HG02642 (cell line): Measurements from ENCODE around the gene SUPT16H.
"Not testable (repeated sequence)": the region's sequence is repeated elsewhere in the genome, so short reads cannot be mapped to it uniquely, and the experiment has no call there.

ENCODE experiments used
- ATAC-seq: cut with Tn5 transposase; IDR thresholded peaks from one replicate; pipeline ENCODE4 v1.9.1; 2021; ENCODE audit warnings: mild to moderate bottlenecking; ENCODE audit not compliant: unreplicated experiment, poor library complexity

SUPT16H gene

DNA sequence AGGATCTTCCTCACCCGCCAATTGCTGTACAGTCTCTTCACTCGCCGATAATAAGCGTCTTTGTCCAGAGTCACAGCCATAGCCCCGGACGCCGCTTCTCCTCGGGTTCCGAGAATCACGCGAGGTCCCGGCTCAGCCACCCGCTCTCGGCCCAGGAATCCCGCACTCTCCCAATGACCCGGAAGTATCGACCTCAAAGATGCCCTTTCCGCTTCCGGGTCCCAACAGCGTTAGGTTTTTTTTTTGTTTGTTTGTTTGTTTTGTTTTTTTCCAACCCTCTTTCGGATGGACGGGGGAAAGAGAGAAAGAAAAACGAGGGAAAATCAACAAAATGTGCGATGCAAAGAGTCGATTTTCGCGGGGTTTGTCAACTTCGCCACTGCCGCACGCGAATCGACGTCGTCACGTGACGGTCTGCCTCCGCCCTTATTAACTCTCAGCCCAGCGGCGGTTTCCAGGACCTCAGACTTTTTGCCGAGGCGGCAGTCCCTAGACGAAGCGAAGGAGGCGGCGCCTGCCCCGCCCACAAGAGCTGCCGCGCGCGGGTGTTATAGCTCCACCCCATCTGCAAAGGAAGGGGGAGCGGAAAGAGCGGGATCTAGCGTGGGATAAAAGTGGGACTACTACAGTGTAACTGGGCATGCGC lies at the start of gene SUPT16H:
SUPT16H (minus strand) TSS at position 172 of the 646 bp plus-strand sequence; CDS start at position 80, 92 bp downstream.
- peak; percentile 92 for ATAC-seq

- ATAC-seq = no peak
These were observed 47.3 kb upstream of the SUPT16H start for GRCh38 chr14:21431126-21431525.

DNA sequence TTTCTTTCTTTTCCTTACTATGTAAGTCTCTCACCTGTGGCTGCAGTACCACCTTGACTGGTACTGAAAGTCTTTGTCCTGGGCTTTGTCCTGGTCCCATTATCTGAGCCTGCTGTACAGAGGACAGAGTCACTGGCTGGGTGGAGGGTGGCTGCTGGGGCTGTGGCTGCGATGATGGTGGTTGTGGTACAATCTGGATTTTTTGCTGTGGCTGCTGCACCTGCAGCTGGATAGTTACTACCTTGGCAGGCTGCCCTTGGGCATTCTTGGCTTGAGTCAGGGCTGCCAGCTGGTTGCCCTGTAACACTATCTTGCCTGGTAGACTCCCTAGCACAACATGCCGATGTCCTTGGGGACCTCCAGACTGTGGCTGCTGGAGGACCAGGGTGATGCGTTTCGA lies 45.1 kb upstream of the SUPT16H start:
- no peak for ATAC-seq

DNA sequence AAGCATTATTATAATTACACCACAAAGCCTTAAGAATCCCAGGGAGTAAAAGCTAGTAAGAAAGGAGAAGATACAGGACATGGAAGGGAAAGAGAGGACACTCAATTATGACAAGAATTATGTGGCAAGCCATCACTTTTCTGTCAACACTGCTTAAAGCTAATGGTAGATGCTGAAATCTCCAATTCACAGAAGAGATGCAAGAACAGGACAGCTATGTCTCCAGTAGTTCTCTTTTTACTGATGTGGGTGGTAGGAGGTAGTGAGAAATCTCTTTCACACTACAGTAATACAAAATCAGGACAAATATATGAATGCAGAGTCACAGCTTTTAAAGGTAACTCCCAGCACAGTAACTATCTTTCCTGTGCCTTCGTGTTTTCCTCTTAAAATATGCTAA lies 42.9 kb upstream of the SUPT16H start:
- no peak for ATAC-seq

DNA sequence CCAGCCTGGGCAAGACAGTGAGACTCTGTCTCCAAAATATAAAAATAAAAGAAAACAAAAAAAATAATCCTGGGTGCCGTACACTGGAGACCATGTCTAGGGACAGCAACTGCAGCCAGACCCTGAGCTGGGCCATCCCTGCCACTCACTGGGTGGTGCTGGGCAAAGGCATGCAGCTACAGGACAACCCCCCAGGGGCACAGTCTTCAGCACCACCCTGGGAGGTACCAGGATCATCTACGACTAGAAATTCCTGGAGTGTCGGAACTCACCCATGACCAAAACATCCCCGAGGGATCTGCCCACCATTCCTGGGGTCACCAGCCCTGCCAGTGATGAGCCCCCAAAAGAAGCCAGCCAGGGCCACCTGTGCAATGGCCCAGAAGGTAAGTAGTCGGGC lies 35.7 kb upstream of the SUPT16H start:
- no peak for ATAC-seq

DNA sequence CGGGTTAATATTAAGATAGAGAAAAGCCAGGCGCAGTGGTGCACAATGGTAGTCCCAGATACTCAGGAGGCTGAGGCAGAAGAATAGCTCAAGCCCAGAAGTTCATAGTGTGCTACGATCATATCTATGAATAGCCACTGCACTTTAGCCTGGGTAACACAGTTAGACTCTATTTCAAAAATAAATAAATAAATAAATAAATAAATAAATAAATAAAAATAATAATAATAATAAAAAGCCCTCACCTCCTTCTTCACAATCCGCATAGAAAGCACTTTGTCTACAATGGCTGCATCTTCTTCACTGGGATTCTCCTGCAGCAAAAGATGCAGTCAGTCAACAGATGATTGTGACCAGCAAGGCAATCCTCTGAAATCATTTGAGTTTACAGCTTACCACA lies 31.5 kb upstream of the SUPT16H start:
- ATAC-seq = no peak

- no peak for ATAC-seq
These were observed 30.4 kb upstream of the SUPT16H start for GRCh38 chr14:21414137-21414631.

DNA sequence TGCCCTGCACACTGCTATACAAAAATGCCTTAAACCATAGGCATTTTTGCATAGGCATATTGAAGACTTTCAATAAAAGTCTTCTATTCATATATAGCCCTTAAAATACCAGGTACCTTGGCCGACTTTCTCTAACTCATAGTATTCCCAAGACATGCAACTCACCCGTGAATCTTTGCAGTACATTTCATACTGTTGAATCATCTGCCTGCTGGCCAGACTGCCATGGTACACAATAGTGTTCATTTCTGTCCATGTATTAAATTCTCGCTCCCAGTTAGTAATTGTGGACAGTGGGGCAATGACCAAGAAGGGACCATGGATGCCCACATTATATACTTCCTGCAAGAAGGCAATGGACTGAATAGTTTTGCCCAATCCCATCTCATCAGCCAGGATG lies 24.3 kb upstream of the SUPT16H start:
- ATAC-seq = no peak

DNA sequence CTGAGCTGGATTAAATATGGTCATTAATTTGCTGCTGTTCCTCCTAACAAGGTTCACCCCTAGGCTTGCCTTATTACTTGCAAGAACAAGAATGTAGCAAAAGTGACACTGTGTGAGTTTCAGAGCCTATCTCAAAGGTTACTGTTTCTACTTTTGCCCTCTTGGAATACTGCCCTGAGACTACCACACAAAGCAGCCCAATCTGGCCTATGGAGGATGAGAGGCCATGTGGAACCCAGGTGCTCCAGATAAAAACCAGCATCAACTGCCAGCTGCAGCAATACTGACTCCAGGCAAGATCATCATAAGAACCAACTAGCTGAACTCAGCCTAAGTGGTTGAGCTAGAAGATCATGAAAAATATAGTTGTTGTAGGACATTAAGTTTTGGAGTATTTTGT lies 22.4 kb upstream of the SUPT16H start:
- no peak for ATAC-seq

- ATAC-seq = no peak
These were observed 21.3 kb upstream of the SUPT16H start for GRCh38 chr14:21405097-21405496.

GRCh38 chr14:21399311-21399870 lies 15.6 kb upstream of the SUPT16H start:
- no peak for ATAC-seq

DNA sequence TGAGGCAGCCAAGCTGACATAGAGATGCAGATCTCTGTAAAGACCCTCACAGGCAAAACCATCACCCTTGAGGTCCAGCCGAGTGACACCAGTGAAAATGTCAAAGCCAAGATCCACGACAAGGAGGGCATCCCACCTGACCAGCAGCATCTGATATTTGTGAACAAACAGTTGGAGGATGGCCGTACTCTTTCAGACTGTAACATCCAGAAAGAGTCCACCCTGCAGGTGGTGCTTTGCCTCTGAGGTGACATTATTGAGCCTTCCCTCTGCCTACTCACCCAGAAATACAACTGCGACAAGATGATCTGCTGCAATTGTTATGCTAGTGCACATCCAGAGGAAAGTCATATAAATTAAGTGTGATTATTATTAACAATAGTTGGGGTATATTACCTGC lies 15.1 kb upstream of the SUPT16H start:
- no peak for ATAC-seq

DNA sequence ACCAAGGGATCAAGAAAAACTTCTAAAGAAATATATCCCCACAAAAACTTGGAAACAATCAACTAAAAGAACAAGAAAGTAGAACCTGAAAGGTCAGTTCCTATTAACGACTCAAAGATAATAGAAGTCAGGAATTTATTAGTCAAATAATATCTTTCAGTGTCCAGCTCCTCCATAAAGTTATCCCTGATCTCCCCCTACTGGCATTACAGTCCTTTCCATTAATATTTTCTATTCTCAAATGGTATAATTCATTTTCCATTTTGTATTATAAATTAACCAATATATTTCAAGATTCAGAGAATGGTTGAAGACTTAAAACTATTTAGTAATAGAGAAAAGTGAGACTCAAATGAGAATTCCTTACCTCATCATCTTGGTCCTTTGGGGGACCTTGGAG lies 11.6 kb upstream of the SUPT16H start:
- no peak for ATAC-seq

DNA sequence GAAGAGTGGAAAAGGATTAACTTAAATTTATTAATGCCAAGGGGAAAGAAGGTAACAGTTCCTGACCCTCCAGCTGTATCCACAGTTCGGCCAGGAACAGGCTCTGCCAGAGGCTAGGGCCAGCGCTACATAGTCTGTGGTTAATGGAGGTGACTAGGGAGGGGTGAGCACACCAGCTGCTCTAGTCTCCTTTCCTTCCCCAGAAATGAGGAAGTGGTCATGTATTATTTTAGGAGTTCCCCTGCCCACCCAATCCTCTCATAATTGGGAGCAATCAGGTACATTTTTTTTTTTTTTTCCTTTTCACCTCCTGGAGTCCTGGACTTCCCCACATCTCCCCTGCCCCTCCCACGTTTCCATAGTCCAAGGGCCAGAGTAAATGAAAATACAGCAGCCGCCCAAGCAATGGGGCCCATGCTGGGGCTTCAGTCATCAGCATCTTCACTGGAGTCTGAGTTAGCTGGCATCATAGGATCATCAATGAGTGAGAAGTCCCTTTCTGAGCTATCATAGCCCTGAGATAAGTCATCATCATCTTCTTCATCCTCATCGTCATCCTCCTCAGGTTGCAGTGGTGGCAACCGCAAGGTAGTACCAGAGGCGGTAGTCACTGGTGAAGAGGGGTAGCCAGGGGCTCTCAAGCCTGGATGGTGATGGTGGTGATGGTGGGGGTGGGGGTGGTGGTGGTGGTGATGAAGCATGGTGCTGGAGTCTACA lies 1.5 kb upstream of the SUPT16H start:
- no peak for ATAC-seq

DNA sequence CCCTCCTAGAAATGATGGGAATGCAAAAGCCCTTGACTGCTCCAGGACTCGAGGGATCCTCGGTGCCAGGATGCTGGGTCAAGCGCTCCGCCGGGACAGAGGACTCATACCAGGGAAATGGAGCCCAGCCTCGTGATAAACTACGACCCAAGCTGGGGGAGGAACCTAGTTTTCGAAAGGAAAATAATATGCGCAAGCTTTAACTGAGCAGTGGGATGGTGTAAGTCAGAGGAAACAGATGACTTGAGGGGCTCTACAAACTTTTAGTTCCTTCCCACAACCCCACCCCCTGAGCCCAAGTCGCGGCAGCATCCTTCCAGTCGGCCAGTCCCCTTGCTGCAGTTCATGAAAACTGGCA lies 654 bp upstream of the SUPT16H start:
- ATAC-seq = peak; percentile 37

GRCh38 chr14:21382886-21383847 lies 652 bp downstream of the SUPT16H start:
- ATAC-seq = no peak

- no peak for ATAC-seq
These were observed 1.7 kb downstream of the SUPT16H start for GRCh38 chr14:21382095-21382494.

GRCh38 chr14:21379338-21379737 lies 4.5 kb downstream of the SUPT16H start:
- no peak for ATAC-seq

DNA sequence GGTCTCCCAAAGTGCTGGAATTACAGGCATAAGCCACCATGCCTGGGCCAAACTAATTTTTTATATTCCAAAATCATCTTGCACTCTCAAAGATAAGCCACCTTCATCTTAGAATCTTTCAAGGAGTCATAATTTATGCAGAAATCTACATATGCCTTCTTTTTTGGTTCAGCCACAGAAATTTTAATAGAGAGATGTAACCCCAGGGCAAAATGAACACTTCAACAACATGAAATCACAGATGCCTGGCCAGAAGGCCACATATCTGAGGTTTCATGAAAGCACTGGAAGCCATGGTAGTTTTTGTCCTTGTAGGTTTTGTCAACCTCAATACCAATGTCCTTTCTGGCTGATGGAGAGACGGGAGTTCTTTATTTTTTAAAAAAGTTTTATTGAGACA lies 9.8 kb downstream of the SUPT16H start:
- no peak for ATAC-seq

DNA sequence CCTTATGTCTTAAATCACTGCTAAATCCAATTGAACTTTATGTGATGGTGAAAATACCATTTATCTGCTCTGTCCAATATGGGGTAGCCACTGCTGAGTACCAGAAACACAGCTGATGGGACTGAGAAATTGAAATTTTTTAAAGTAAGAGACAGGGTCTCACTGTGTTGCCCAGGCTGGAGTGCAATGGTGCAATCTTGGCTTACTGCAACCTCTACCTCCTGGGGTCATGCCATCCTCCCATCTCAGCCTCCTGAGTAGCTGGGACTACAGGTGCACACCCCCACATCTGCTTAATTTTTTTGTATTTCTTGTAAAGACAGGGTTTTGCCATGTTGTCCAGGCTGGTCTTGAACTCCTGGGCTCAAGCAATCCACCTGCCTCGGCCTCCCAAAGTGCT lies 11.0 kb downstream of the SUPT16H start:
- not testable (repeated sequence) for ATAC-seq
